Hematopoietic multipotent progenitor cell treated with erythropoietin and hydrocortisone succinate and interleukin-3 and kit ligand, for 4 days (in vitro differentiated cells): ENCODE results near the gene MBNL2.

Experiments
- DNase-seq: peaks from one replicate; pipeline ENCODE4 v3.0.0-alpha.2; 2015

Gene MBNL2

GRCh38 chr13:97387485-97387839 is 165.3 kb downstream of the MBNL2 start:
- DNase-seq: peak; percentile 50

DNA sequence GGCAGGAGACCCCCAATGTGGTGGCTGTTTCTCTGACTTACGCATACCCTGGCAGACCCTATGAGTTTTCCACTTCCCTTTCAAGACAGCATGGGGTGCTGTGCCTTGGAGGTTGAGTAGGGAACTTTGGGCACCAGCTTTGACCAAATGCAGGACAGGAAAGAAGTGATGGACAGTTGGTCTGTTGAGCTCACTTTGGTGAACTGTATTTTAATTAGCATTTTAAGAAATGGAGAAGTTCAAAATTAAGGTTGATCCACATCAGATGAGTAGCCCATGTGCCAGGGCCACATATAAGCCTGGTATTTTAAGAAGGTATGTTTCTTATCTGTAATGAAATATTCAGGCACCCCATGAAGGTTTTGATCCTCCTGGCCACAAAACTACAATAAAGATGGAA is 165.8 kb downstream of the MBNL2 start:
- DNase-seq: no peak

- peak; percentile 38 for DNase-seq
These were observed 166.2 kb downstream of the MBNL2 start for GRCh38 chr13:97388373-97388772.

DNA sequence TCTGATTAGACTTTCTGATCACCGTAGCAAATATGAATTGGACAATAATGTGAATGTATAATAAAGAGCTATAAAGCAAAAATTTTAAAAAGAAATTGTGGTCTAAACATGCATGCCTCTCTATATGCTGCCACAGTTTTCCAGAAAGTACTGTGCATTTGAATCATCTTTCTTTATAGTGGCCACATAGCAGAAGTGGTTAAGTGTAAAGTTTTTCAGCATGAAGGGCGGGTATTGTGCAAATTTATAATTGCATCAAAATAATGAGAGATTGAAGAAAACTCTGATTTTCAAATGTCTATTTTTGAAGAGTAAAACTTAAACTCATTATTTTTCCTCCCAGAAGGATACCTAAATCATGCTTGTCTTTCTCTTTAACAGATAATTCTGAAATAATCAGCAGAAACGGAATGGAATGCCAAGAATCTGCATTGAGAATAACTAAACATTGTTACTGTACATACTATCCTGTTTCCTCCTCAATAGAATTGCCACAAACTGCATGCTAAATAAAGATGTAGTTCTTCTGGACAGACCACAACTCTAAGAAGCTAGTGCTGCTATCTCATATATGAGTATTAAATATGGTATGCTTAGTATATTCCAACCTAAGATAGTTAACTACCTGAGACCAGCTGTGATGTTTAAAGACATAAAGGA is 168.9 kb downstream of the MBNL2 start:
- no peak for DNase-seq

DNA sequence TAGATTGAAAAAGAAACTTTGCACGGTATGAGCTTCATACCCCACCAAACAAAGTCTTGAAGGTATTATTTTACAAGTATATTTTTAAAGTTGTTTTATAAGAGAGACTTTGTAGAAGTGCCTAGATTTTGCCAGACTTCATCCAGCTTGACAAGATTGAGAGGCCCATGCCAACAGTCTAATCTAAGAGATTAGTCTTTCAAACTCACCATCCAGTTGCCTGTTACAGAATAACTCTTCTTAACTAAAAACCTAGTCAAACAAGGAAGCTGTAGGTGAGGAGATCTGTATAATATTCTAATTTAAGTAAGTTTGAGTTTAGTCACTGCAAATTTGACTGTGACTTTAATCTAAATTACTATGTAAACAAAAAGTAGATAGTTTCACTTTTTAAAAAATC is 169.9 kb downstream of the MBNL2 start:
- DNase-seq: no peak

GRCh38 chr13:97394542-97394941 is 172.4 kb downstream of the MBNL2 start:
- DNase-seq: no peak

GRCh38 chr13:97395447-97396136 is 173.5 kb downstream of the MBNL2 start:
- no peak for DNase-seq

GRCh38 chr13:97397267-97397666 is 175.1 kb downstream of the MBNL2 start:
- DNase-seq: no peak

GRCh38 chr13:97401421-97401820 is 179.3 kb downstream of the MBNL2 start:
- no peak for DNase-seq

GRCh38 chr13:97403893-97404750 is 182.0 kb downstream of the MBNL2 start:
- DNase-seq: no peak

DNA sequence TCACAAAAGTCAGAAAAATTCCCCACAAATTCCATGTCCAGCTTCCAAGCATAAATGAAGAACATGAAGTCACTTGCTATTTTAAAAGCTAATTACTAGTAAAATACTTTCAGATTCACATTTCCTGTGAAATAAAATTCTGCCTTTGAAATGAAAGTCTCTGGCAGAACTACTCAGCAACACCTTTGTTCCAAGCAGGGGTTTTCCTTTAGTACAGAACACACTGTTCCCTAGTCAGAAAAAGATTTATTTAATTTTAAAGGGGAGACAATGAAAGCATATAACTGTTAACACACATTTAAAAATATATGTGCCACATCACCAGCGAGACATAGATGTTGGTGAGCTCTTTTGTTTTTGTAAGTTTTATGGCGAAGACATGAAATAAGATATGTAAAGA is 185.4 kb downstream of the MBNL2 start:
- no peak for DNase-seq

GRCh38 chr13:97408938-97409337 is 186.8 kb downstream of the MBNL2 start:
- DNase-seq: no peak

GRCh38 chr13:97411984-97412383 is 189.9 kb downstream of the MBNL2 start:
- peak; percentile 8 for DNase-seq

GRCh38 chr13:97413694-97414093 is 191.6 kb downstream of the MBNL2 start:
- no peak for DNase-seq

GRCh38 chr13:97414392-97414791 is 192.3 kb downstream of the MBNL2 start:
- DNase-seq: no peak

- no peak for DNase-seq
These were observed 195.6 kb downstream of the MBNL2 start for GRCh38 chr13:97417698-97418097.

- DNase-seq: peak; percentile 21
These were observed 200.3 kb downstream of the MBNL2 start for GRCh38 chr13:97422118-97423054.

GRCh38 chr13:97423300-97424045 is 201.3 kb downstream of the MBNL2 start:
- no peak for DNase-seq

GRCh38 chr13:97425590-97425989 is 203.5 kb downstream of the MBNL2 start:
- DNase-seq: peak; percentile 34

DNA sequence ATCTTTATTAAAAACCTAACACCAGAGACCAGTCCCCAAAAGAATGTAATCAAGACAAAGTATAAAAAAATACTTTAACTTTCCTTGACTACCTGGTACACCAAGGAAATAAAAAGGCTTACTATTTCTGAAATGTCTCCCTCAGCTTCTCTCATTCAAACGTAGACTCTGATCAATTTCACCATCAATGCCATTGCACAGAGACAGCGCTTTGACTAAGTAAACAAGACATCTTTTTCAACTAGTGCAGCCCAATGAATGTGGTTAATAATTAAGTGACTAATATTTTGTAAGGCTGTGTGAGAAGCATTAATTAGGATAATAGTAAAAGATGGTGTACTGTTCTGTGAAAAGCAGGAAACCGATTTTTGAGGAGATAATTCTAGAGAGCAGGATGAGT is 204.6 kb downstream of the MBNL2 start:
- no peak for DNase-seq

GRCh38 chr13:97429681-97430081 is 207.5 kb downstream of the MBNL2 start:
- no peak for DNase-seq

DNA sequence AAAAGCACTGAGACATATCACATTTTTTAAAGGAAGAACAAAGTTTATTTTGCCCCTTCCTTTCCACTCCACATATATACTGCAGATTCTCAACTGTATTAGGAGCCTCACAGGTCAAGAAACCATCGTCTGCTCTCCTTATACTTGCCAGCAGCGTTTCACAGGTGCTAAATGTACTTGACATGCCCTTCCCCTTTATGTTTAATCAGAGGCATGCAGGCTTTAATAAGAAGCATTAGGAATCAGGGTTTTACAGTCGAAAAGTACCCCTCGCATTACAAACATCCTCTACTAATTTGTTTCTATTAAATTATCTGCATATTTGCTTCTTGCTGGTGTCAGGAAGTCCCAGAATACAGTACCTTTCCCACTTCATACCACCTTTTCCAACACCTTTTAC is 208.2 kb downstream of the MBNL2 start:
- no peak for DNase-seq
